Activated CD4-positive, alpha-beta T cell treated with anti-CD3 and anti-CD28 coated beads, Interleukin-2, amount 50 U/mL, for 24 hours (primary cell): Measurements from ENCODE around the gene COL28A1.
A peak's percentile ranks its signal among the peaks of the same experiment; 100 is the strongest.

ENCODE experiments used
- DNase-seq, 2 donors: peaks; one replicate each; pipeline ENCODE4 v3.0.0-alpha.2; 2020; ENCODE audit warnings: low read depth in 1 of 2, low spot score in 1 of 2

Gene COL28A1

DNA sequence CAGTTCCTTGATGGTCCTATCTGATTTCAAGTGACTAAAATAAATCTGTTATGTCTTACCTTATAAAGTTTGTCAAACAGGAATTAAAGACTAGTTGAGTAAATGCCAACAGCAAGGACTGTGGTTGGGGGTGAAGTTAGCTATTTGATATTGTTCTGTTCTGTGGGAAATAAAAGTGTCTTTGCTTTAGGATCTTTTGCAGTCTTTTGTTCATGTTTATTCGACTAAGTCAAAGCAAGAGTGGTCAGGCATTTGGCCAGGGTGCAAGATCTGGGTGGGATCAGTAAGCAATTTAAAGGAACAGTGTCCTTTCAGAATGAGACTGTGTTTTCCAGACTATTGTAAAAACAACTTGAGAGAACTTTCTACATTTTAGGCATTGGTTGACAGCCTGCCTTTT is at the start of gene COL28A1:
Gene COL28A1 (minus strand): TSS at position 183 of the 400 bp plus-strand sequence. CDS start 2,998 bp downstream, outside the sequence.
- DNase-seq: no peak

DNA sequence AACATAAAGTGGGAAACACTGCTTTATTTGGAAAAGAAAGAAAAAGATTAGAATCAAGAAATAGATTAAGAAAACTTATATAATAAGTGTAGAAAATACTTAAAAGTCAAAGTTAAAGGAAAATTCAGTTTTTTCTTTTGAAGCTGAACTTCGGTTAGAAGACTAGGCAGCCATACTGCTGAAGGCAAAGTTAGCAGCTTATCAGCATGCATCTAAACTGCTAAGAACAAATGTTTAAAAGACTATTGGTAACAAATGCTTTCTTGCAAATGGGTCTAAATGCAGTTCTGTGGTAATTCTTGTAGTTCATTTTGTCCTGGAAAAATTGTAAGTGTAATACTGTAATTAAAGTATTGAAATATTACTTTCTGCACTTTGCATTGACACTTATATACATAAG is 49.0 kb upstream of the COL28A1 start:
- no peak for DNase-seq

DNA sequence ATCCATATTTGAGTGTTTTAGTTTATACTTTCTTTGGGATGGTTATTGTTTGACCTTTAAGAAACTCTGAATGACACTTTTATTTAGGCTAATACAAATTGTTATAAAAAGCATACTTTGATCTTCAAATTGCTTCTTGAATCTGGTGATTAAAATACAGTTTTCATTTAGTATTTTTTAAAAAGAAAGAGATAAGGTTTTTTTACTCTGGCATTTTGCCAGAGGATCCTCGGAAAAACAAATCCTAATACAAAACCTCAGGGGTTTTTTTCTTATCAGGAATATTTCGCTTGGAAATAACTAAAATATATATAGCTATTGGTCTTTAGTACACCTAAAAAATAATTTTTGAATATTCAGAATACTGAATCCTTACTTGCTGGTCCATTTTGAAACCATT is 48.1 kb upstream of the COL28A1 start:
- no peak for DNase-seq

DNA sequence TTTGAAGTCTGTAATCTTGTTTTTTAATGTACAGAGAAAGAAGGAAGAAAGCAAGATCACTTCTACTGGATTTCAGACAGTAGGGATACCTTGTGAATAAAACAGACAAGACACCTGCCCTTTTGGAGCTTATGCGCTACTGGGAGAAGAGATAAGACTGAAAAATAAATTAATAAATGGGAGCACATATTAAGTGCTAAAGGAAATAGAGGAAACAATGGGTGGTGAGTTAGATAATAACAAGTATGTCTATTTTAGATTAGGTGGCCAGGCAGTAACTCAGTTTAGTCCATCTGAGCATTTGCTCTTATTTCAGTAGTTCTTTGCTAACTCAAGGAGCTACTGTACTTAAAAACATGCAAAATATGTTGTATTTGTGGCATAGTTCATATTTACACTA is 46.9 kb upstream of the COL28A1 start:
- no peak for DNase-seq

DNA sequence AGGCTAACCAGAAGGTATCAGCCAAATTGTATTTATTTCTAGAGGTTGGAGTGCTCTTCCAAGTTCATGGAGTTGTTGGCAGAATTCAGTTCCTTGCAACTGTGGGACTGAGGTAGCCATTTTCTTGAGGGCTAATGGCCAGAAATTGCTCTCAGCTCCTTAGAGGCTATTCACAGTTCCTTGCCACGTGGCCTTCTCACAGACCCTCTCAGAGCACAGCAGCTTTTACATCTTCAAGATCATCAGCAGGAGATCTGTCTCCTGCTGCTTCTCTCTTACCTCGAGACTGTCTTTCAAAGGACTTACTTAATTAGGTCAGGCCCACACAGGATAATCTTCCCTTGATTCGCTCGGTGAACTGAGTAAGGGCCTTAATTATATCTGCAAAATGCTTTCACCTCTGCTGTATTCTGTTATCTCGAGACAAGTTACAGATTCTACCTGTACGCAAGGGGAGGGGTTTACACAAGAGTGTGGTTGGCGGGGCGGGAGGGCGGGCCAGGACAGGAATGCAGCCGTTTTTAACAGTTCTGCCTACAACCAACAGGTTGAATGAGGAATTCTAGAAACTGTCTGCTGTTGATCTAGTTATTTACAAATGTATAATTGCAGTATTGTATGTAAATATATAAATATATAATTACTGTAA is 46.0 kb upstream of the COL28A1 start:
- DNase-seq: no peak

DNA sequence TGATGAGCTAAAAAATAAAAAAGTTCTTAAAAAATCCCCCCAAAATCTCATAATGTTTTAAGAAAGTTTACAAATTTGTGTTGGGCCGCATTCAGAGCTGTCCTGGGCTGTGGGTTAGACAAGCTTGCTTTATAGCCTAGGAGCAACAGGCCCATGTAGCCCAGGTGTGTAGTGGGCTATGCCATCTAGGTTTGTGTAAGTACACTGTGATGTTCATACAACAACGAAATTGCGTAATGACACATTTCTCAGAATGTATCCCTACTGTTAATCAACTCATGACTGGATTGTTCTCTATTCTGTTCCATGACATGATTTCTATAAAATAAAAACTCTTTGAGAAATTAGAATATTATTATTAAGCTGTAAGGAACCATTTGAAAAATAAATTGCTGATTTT is 44.0 kb upstream of the COL28A1 start:
- DNase-seq: no peak

DNA sequence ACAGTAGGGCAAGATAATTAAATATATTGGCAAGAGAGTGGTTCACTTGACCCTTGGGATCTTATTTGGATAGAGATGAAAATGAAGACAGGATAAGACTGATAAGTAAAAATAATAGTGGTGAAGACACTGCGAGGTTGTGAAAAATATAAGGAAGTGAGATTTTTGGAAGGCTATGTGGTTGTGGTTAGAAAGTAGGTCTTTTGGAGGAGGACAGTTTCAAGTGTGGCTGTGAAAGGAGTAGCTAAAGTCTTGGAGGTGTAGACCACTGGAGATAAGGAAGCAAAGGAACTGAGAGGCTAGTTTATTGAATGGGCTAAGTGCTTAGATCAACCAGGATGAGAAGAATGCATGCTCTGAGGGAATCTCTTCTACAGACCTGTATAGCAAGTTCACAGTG is 42.2 kb upstream of the COL28A1 start:
- no peak for DNase-seq

DNA sequence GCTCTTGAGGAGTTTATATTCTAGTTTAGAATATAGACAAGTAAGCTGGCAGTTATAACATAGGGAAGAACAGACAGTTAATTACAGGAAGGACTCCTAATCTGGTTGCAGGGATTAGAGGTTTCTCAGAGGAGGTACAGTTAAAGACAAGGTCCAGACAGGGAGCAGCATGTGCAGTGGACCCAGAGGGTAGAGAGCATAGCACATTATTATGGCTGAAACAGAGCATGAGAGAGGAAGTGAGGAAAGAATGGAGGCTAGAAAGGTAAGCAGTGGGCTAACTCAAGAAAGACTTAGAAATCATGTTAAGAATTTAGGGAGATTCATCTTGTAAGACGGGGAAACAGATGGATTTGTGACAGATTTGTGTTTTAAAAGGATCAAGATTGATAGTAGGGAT is 40.7 kb upstream of the COL28A1 start:
- DNase-seq: no peak

DNA sequence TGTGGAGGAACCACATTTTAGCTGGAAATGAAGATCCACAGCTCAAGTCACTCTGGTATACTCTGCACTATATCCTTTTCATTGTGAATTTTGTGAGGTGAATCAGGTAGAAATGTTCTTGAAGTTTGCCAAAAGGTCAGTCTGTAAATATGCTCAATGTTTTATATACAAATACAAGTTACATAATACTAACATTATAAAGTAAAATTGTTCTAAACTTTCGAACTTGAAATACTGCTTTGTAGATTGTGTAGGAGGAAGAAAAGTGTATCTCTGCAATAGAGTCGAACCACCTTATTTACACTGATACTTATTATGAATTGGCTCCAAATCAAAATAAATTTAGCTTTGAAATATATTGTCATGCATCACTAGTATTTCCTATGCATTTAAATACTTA is 38.0 kb upstream of the COL28A1 start:
- DNase-seq: no peak

DNA sequence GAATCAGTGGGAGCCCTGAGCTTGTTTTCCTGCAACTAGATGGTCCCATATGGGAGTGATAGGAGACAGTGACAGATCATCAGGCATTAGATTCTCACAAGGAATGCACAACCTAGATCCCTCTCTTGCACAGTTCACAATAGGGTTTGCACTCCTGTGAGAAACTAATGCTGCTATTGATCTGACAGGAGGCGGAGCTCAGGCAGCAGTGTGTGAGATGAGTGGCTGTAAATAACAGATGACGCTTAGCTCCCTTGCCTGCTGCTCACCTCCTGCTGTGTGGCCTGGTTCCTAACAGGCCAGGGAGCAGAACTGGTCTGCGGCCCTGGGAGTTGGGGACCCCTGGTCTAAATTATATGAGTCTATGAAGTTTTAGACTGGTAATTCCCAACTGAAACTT is 34.9 kb upstream of the COL28A1 start:
- no peak for DNase-seq

DNA sequence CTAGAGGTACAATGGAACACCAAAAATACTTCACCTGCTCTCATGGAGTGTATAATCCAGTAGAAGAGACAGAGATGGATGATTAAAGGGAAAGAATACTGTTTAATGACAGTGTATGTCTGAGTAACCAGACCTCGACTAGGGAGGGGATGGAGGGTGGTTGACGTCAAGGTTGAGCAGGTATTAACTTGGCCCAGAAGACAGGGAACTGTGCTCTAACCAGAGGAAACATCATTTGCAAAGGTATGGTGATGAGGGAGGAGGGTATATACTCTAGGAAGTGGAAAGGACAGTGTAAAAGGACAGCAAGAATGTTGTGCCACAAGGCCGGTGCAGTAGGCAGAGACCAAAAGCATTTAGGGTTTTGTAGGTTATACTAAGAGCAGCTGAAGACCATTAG is 33.9 kb upstream of the COL28A1 start:
- DNase-seq: no peak

DNA sequence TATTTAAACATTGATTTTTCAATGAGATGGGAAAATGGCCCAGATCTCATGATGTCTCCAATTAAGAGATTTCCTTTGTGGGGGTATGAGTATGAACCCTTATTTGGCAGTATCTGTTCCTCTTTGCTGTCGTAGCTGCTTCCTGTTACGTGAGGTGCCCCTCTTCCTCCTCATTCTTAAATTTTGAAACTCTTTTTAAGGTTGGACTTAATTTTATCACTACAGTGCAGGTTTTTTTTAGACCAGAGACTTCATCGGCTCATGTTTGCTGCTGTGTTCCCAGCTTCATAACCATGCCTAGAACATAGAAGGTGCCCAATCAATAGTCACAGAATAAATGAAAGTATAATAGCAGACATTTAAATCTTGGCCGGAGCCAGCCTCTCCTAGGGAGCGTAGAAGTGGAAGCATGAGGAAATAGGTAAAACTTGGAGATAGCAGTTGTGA is 33.4 kb upstream of the COL28A1 start:
- DNase-seq: no peak

DNA sequence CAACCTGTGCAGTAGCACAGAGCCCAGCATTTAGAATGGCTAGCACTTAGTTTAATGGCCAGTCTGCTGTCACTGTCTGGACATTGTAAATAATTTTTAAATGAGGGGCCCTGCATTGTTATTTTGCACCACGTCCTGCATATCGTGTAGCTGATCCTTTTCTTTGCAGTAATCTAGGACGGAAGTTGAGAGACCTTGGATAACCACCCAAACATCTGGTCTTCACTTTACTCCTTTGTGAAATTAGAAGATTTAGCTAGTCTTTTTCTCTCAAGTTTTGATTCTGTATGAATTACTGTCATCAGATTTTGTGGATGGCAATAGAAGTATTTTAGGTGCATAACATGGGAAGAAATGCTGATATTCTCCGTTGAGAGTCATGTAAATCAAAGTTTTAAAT is 32.9 kb upstream of the COL28A1 start:
- DNase-seq: no peak

DNA sequence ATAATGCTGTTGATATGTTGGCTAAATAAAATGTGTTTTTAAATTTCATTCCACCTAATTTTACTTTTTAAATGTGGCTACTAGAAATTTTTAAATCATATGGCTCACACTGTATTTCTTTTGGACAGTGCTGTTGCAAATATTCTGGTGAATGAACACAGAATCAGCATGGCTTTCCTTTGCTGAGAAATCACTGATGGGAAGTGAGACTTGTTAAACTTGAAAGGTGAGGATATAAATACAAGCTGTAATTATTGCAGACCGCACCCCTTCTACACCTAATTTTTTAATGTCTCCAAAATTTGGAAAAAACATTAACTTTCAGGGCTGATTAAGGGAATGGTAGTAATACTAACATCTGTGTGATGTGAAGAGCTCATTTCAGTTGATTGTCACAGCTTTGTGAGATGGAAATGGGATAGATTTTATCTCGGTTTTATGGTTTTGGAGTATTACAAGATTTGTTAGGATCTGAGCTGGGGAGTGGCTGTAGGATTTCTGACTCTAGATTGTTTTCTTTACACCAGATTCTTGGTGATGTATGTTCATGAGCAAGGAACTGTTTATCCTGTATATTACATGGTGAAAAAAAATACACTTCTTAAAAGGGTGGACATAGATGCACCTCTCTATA is 32.3 kb upstream of the COL28A1 start:
- DNase-seq: no peak

DNA sequence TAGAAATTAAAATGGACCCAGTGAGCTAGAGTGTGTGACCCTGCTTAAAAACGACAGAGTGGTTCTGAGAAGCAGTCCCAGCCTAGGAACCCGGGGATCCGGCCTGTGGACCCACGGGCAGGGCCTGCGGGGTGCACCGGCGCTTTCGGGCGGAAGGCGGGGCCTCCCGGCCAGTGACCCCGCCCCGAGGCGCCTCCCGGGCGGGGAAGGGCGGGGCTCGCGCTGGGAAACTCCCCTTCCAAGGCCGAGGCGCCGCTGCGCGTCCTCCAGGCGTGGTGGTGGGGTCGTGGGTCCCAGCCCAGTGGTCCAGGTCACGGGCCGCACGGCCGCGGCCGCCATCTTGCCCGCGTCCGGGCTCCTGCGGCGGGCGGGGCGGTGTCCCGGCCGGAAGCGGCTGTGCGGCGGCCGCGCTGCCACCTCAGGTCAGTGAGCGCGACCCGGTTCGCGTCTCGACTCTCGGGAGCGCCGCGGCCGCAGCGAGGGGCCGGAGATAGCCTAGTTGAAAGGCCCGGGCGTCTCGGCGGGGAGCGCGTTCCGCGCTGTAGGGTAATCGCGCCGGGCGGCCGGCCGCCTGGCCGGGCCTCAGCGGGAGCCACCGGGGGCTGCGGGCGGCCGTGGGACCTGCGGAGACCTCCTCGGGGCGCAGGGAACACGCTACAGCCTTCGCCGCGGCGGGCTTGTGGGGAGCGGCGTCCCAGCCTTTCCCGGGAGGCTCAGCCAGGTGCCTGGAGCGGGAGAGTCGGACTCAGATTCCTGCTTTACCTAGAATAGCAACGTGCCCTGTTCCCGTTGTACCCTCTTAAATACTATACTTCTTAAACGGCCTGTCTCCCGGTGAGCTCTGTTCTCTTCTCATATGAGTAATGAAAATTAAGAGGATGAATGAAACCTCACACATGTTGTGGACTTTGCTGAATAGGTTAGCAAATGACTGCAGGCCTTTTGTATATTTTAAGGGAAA is 31.3 kb upstream of the COL28A1 start, which contains the start of gene MIOS:
Gene MIOS (plus strand): TSS at position 234 of the 961 bp plus-strand sequence. CDS start 5,592 bp downstream, outside the sequence.
- DNase-seq: peak; percentile 69 to 70

DNA sequence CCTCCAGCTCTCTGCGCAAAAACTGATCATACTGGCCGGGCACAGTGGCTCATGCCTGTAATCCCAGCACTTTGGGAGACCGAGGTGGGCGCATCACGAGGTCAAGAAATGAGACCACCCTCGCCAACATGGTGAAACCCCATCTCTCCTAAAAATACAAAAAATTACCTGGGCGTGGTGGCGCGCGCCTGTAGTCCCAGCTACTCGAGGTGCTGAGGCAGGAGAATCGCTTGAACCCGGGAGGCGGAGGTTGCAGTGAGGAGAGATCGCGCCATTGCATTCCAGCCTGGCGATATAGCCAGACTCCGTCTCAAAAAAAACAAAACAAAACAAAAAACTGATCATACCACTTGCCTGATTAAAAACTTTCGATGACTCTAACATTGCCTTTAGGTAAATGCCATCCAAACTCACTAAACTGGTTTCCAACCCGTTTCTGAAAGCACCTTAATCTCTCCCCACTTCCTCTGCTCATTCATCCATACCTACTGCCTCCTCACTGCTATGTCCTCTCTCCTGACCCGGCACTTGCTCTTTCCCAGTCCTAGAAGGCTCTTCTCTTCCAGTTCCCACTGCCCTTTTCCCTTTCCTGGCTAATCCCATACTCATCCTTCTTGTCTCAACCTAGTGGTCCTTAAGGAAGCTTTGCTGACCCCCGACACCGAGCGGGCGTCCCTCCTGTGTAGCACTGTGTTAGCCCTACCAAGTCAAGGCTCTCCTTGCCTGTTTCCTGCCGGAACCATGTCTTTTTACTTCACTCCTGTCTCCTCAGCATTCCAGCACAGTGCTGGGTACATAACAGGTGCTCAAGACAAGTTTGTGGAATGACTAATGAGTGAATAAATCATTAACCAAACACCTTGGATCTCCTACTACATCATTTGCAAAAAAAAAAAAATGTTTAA is 30.3 kb upstream of the COL28A1 start:
- no peak for DNase-seq

DNA sequence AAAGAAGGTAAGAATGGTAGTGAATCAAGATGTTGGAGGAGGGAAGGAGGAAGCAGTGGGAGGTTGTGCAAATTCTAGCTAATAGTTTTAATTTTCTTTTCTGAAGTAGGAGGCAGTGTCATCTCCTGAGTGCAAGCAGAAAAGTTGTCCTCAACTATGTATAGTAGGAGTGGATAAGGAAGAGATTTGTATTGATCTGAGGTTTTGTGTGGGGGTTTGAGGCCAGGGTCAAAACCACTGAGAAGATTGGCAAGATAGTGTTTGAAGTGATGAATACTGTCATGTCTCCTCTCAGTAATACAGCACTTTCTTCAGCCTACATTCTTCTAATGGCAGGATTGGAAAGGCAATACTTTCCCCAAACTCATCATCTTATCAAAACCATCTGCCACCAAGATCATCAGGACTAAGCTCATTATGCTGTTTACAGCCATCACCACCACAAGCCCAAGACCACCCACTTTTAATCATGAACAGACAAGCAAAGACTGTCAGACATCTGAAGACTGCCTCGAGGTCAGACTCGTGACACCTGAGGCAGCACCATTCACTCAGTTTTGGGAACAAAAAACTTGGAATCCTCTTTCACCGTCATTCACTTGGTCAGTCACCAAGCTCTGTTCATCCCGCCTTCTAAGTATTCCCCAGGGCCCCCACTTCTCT is 29.5 kb upstream of the COL28A1 start:
- no peak for DNase-seq

DNA sequence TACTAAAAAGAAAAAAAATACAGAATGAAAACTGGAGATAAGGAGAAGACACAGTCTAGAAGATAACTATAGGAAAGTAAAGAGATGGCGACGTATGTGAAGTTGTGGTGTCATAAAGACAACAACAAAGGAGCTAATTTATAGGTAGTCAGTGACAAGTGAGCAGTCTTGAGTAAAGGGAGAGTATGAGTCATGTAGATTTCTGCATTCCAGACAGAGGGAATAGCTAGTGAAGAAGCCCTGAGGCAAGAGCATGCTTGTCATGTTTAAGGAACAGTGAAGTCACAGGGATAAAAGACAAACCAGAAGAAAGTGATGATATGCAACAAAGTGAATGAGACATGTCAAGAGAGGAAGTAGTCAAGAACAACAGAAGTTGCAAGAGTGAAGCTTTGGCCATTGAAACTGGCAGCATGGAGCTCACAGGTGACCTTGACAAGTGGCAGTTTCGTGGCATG is 28.7 kb upstream of the COL28A1 start:
- DNase-seq: no peak

DNA sequence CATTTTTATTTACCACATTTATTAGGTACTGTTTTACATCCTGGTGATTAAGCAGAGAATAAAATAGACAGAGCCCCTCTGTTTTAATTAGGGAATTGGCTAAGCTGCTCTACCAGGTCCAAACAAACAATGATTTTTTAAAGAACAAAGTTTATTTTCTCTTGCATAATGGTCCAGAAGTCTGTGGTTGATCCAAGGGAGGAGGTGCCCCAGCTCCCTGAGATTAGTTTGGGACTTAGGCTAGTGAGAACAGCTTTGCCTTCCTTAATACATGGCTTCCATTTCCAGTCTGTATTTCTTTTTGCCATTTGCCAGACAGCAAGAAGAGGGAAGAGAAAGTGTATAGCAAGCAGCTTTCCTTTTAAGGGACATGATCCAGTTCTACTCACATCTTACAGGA is 28.1 kb upstream of the COL28A1 start:
- DNase-seq: no peak

DNA sequence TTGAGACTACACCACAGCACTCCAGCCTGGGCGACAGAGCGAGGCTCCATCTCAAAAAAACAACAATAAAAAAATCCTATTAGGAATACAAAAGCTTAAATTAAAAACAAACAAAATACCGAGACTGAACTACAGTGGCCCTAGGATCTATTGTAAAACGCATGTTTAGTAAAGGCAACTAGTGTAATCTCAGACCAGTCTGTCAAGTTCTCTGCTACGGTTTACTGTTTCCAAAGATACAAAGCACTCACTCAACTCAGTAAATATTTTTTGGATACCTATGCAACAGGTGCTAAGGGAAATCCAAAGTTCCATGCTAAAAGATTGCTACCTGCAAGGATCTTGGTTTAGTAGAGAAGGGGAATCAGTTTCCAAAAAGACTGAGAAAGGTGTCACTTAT is 27.6 kb upstream of the COL28A1 start:
- DNase-seq: no peak
